ENCODE measurements around the gene NXPE3. TPM values are rescaled to one million over a fixed set of nuclear protein-coding genes. Genes with fewer than 3 reads are reported as not detected.
"Not testable (repeated sequence)": the region's sequence is repeated elsewhere in the genome, so short reads cannot be mapped to it uniquely, and the experiment has no call there.

The NXPE3 gene
- total RNA-seq, 2 donors from 2014 or later = 22.9 to 49.8 TPM

DNA sequence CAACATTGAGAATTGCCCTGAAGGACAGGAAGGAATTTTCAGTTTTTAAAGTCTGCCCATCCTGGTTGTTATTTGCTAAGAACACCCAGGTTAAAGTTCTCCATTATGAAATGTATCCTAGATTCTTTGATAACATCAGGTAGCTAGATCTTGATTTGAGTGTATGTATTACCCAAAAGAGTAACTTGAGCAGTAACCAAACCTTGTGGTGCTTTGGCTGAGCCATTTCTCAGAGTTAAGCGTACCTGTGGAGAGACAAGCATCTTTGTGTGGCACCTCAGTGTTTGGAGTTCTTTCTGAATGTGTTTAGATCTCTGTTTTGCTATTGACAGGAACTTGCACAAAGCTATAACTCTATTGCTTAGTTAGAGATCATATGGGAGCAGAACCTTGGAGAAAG, 34.2 kb upstream of the NXPE3 start:
- TF ChIP-seq, protein P1, sequence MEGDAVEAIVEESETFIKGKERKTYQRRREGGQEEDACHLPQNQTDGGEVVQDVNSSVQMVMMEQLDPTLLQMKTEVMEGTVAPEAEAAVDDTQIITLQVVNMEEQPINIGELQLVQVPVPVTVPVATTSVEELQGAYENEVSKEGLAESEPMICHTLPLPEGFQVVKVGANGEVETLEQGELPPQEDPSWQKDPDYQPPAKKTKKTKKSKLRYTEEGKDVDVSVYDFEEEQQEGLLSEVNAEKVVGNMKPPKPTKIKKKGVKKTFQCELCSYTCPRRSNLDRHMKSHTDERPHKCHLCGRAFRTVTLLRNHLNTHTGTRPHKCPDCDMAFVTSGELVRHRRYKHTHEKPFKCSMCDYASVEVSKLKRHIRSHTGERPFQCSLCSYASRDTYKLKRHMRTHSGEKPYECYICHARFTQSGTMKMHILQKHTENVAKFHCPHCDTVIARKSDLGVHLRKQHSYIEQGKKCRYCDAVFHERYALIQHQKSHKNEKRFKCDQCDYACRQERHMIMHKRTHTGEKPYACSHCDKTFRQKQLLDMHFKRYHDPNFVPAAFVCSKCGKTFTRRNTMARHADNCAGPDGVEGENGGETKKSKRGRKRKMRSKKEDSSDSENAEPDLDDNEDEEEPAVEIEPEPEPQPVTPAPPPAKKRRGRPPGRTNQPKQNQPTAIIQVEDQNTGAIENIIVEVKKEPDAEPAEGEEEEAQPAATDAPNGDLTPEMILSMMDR (IDR thresholded peaks at IDR 0.05) = no peak
- Histone ChIP-seq H3K9me3 (no peaks in the 10 kb centered on the region), H3K4me3 (no peak overlapping the region), H3K4me1 (no peaks in the 10 kb centered on the region), H3K27ac (no peak overlapping the region), H3K36me3 (no peaks in the 10 kb centered on the region), H3K27me3 (no peaks in the 10 kb centered on the region)
- no peak for DNase-seq (ENCODE audit: low spot score)

- not testable (repeated sequence) for H3K4me3 ChIP-seq; H3K9me3 ChIP-seq; H3K4me1 ChIP-seq; H3K27ac ChIP-seq; H3K27me3 ChIP-seq; H3K36me3 ChIP-seq; DNase-seq (ENCODE audit: low spot score)
These were observed 33.1 kb upstream of the NXPE3 start for GRCh38 chr3:101745934-101746333.

DNA sequence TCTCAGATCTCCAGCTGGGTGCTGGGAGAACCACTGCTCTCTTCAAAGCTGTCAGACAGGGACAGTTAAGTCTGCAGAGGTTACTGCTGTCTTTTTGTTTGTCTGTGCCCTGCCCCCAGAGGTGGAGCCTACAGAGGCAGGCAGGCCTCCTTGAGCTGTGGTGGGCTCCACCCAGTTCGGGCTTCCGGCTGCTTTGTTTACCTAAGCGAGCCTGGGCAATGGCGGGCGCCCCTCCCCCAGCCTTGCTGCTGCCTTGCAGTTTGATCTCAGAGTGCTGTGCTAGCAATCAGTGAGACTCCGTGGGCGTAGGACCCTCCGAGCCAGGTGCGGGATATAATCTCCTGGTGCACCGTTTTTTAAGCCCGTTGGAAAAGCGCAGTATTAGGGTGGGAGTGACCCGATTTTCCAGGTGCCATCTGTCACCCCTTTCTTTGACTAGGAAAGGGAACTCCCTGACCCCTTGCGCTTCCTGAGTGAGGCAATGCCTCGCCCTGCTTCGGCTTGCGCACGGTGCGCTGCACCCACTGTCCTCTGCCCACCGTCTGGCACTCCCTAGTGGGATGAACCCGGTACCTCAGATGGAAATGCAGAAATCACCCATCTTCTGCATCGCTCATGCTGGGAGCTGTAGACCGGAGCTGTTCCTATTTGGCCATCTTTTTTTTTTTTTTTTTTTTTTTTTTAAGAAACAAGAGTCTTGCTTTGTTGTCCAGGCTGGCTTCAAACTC, 25.5 kb upstream of the NXPE3 start:
- H3K4me3 ChIP-seq; H3K27ac ChIP-seq; H3K4me1 ChIP-seq; H3K9me3 ChIP-seq; DNase-seq (ENCODE audit: low spot score); H3K27me3 ChIP-seq: not testable (repeated sequence)
- peaks cover 17% of the 10 kb centered on the region for H3K36me3 ChIP-seq

- Histone ChIP-seq H3K36me3 (peaks cover 36% of the 10 kb centered on the region), H3K27me3 (no peaks in the 10 kb centered on the region), H3K27ac (no peak overlapping the region), H3K9me3 (no peaks in the 10 kb centered on the region), H3K4me1 (no peaks in the 10 kb centered on the region), H3K4me3 (no peak overlapping the region)
- no peak for DNase-seq (ENCODE audit: low spot score)
- TF ChIP-seq, protein P1 (IDR thresholded peaks at IDR 0.05) = no peak
These were observed 20.8 kb upstream of the NXPE3 start for GRCh38 chr3:101758224-101758623.

DNA sequence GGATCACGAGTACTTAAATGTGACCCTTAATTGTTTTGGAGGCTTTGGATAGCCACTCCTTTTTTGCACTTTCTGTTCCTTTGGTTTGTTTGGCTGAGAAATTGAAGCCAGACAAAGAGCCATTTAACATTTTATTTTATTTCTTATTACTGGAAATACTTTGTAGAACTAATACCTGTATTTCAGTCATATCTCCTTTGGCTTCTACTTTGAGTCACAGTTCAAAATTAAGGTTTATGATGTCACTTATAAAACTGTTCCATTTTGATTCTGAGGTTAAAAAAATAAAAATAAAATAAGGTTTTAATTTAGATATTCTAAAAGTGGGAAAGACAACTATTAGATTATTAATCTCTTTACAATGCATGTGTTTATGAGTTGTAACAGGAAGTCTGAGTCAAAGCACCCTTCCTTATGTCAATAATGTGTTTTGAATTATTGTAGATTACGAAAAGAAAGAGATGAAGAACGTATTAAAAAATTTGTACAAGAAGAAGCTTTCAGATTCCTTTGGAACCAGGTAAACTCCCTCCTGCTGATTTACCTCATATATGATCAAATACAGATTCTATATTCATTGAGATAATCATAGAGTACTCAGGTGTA, 16.9 kb upstream of the NXPE3 start:
- DNase-seq (ENCODE audit: low spot score) = no peak
- Histone ChIP-seq H3K27ac (no peak overlapping the region), H3K27me3 (no peaks in the 10 kb centered on the region), H3K36me3 (peaks cover 39% of the 10 kb centered on the region), H3K9me3 (no peaks in the 10 kb centered on the region), H3K4me3 (no peak overlapping the region), H3K4me1 (no peaks in the 10 kb centered on the region)
- TF ChIP-seq, protein P1 (IDR thresholded peaks at IDR 0.05) = no peak

GRCh38 chr3:101777745-101778281, 1.2 kb upstream of the NXPE3 start:
- H3K27me3 ChIP-seq; DNase-seq (ENCODE audit: low spot score); H3K36me3 ChIP-seq; H3K4me3 ChIP-seq; H3K9me3 ChIP-seq; H3K27ac ChIP-seq: not testable (repeated sequence)
- peaks cover 0 to 24% of the 10 kb centered on the region in 2 donors for H3K4me1 ChIP-seq

- H3K36me3 ChIP-seq = peaks cover 11% of the 10 kb centered on the region
- peak overlapping the region; percentile 92 to 95 for H3K27ac ChIP-seq
- no peak for DNase-seq (ENCODE audit: low spot score)
- peak overlapping the region; percentile 73 to 89 for H3K4me3 ChIP-seq
- TF ChIP-seq, protein P1 (IDR thresholded peaks at IDR 0.05) = no peak
- H3K27me3 ChIP-seq = no peaks in the 10 kb centered on the region
- no peaks in the 10 kb centered on the region for H3K9me3 ChIP-seq
- peaks cover 0 to 24% of the 10 kb centered on the region in 2 donors for H3K4me1 ChIP-seq
These were observed 495 bp upstream of the NXPE3 start for GRCh38 chr3:101778385-101779046.
